ENCODE data around the gene CEP128. TPM values are rescaled to one million over a fixed set of nuclear protein-coding genes. Genes with fewer than 3 reads are reported as not detected.

Gene CEP128
- polyA plus RNA-seq, 1 of the 3 experiments (the other 2 are of a cell fraction), result 1.2 TPM

- H3K36me3 ChIP-seq (replicated peaks in 1 of 2; ENCODE audit: control insufficient read depth in 1 of 2, insufficient read depth in 2 of 2, low read length in 1 of 2), result no peaks in the 10 kb centered on the region
- POLR2A ChIA-PET, result no interaction called here
- CTCF ChIA-PET, result no interaction called here
- H4K20me1 ChIP-seq (ENCODE audit: insufficient read depth), result no peaks in the 10 kb centered on the region
- no peaks in the 10 kb centered on the region for H3K27me3 ChIP-seq (ENCODE audit: insufficient read depth)
- H3K9me3 ChIP-seq, result no peaks in the 10 kb centered on the region
- no peaks in the 10 kb centered on the region for H3F3A ChIP-seq (replicated peaks; ENCODE audit: insufficient read depth)
- H3K9me2 ChIP-seq, result no peaks in the 10 kb centered on the region
- no peak for DNase-seq
- WGBS (ENCODE audit: low lambda C conversion rate), result 100% methylated on average over 1 of the region's 1 CpG
- H3K4me2 ChIP-seq, result no peak overlapping the region
- no peak overlapping the region for H3K4me3 ChIP-seq (ENCODE audit: low read depth in 2 of 2, low read length in 1 of 2)
- no peak overlapping the region for H2AFZ ChIP-seq (ENCODE audit: low read depth)
- no peak overlapping the region for H3K27ac ChIP-seq (ENCODE audit: low read depth in 2 of 2, low read length in 1 of 2)
- H3K79me2 ChIP-seq (ENCODE audit: insufficient read depth), result no peaks in the 10 kb centered on the region
- TF ChIP-seq POLR2AphosphoS5 (IDR thresholded peaks at IDR 0.05; ENCODE audit: low read depth, low read length), result no peak
- TF ChIP-seq CTCF (IDR thresholded peaks at IDR 0.05), result no peak
- no peak for TF ChIP-seq JUND (IDR thresholded peaks at IDR 0.05)
- no peak for TF ChIP-seq TEAD4 (IDR thresholded peaks at IDR 0.05; ENCODE audit: borderline replicate concordance, insufficient read depth)
- TF ChIP-seq RCOR1 (IDR thresholded peaks at IDR 0.05; ENCODE audit: low read length), result no peak
- TF ChIP-seq FOXJ3 (CRISPR knock-in tag; IDR thresholded peaks at IDR 0.05), result no peak
- TF ChIP-seq USF2 (IDR thresholded peaks at IDR 0.05; ENCODE audit: borderline replicate concordance, low read depth, low read length), result no peak
- no peak for TF ChIP-seq EP300 (IDR thresholded peaks at IDR 0.05; ENCODE audit: borderline replicate concordance in 1 of 2, low read depth in 1 of 2, low read length in 1 of 2)
- TF ChIP-seq RAD21 (IDR thresholded peaks at IDR 0.05; ENCODE audit: low read length), result no peak
- TF ChIP-seq NRF1 (IDR thresholded peaks at IDR 0.05; ENCODE audit: low read depth, low read length), result no peak
- TF ChIP-seq MEF2A (IDR thresholded peaks at IDR 0.05; ENCODE audit: borderline replicate concordance, low read depth), result no peak
- TF ChIP-seq EZH2phosphoT487 (IDR thresholded peaks at IDR 0.05; ENCODE audit: borderline replicate concordance, low read depth), result no peak
- no peak for TF ChIP-seq RXRA (IDR thresholded peaks at IDR 0.05; ENCODE audit: borderline replicate concordance, low read depth)
- no peak for TF ChIP-seq SMC3 (IDR thresholded peaks at IDR 0.05; ENCODE audit: low read depth, low read length)
- no peak for TF ChIP-seq MAX (IDR thresholded peaks at IDR 0.05; ENCODE audit: low read depth)
- TF ChIP-seq GABPA (IDR thresholded peaks at IDR 0.05; ENCODE audit: low read depth), result no peak
- H3K9ac ChIP-seq, result no peak overlapping the region
- no peaks in the 10 kb centered on the region for H3K4me1 ChIP-seq (ENCODE audit: control insufficient read depth in 1 of 2, insufficient read depth in 2 of 2, low read depth in 1 of 2, low read length in 1 of 2)
Measured at GRCh38 chr14:80781972-80782367, 159.6 kb downstream of the CEP128 start.

GRCh38 chr14:80780500-80780899, 161.0 kb downstream of the CEP128 start:
- no peaks in the 10 kb centered on the region for H3F3A ChIP-seq (replicated peaks; ENCODE audit: insufficient read depth)
- H3K27me3 ChIP-seq (ENCODE audit: insufficient read depth), result no peaks in the 10 kb centered on the region
- no peaks in the 10 kb centered on the region for H3K79me2 ChIP-seq (ENCODE audit: insufficient read depth)
- no peak overlapping the region for H3K27ac ChIP-seq (ENCODE audit: low read depth in 2 of 2, low read length in 1 of 2)
- H3K4me2 ChIP-seq, result no peak overlapping the region
- ChIA-PET CTCF (interaction anchor here (1.2 kb wide), 1 partner anchor 319 kb away, joined by 3 read pairs; no protein-coding TSS in a partner anchor), POLR2A (no interaction called here)
- H3K36me3 ChIP-seq (replicated peaks in 1 of 2; ENCODE audit: control insufficient read depth in 1 of 2, insufficient read depth in 2 of 2, low read length in 1 of 2), result no peaks in the 10 kb centered on the region
- DNase-seq, result no peak
- no peak overlapping the region for H3K9ac ChIP-seq
- no peak overlapping the region for H3K4me3 ChIP-seq (ENCODE audit: low read depth in 2 of 2, low read length in 1 of 2)
- no peaks in the 10 kb centered on the region for H3K4me1 ChIP-seq (ENCODE audit: control insufficient read depth in 1 of 2, insufficient read depth in 2 of 2, low read depth in 1 of 2, low read length in 1 of 2)
- H2AFZ ChIP-seq (ENCODE audit: low read depth), result no peak overlapping the region
- H3K9me3 ChIP-seq, result no peaks in the 10 kb centered on the region
- H3K9me2 ChIP-seq, result no peaks in the 10 kb centered on the region
- no peaks in the 10 kb centered on the region for H4K20me1 ChIP-seq (ENCODE audit: insufficient read depth)
- WGBS (ENCODE audit: low lambda C conversion rate), result 83% methylated on average over 1 of the region's 1 CpG
- TF ChIP-seq RCOR1 (IDR thresholded peaks at IDR 0.05; ENCODE audit: low read length), result no peak
- no peak for TF ChIP-seq NFIC (IDR thresholded peaks at IDR 0.05; ENCODE audit: borderline replicate concordance)
- TF ChIP-seq GATA2 (CRISPR knock-in tag; IDR thresholded peaks at IDR 0.05), result no peak
- TF ChIP-seq ELF1 (IDR thresholded peaks at IDR 0.05), result no peak
- no peak for TF ChIP-seq EP300 (IDR thresholded peaks at IDR 0.05; ENCODE audit: borderline replicate concordance in 1 of 2, low read depth in 1 of 2, low read length in 1 of 2)
- no peak for TF ChIP-seq RXRA (IDR thresholded peaks at IDR 0.05; ENCODE audit: borderline replicate concordance, low read depth)
- TF ChIP-seq YY1 (IDR thresholded peaks at IDR 0.05; ENCODE audit: low read depth), result no peak
- no peak for TF ChIP-seq POLR2AphosphoS5 (IDR thresholded peaks at IDR 0.05; ENCODE audit: low read depth, low read length)
- TF ChIP-seq GABPA (IDR thresholded peaks at IDR 0.05; ENCODE audit: low read depth), result no peak
- no peak for TF ChIP-seq TCF12 (IDR thresholded peaks at IDR 0.05)
- no peak for TF ChIP-seq TAF1 (IDR thresholded peaks at IDR 0.05; ENCODE audit: borderline replicate concordance, low read depth, low read length)
- TF ChIP-seq USF2 (IDR thresholded peaks at IDR 0.05; ENCODE audit: borderline replicate concordance, low read depth, low read length), result no peak
- no peak for TF ChIP-seq EZH2phosphoT487 (IDR thresholded peaks at IDR 0.05; ENCODE audit: borderline replicate concordance, low read depth)
- TF ChIP-seq CTCF (IDR thresholded peaks at IDR 0.05), result no peak

Data from SK-N-SH (cell line).